ENCODE measurements around the gene SPTLC3.

Gene SPTLC3

GRCh38 chr20:13021205-13021970 is 12.6 kb downstream of the SPTLC3 start:
- H3K4me3 ChIP-seq (ENCODE audit: low read length), result no peak overlapping the region
- no peak for DNase-seq (ENCODE audit: low read depth)
- TF ChIP-seq CTCF (conservative IDR thresholded peaks at IDR 0.05; ENCODE audit: low read depth, low read length), result no peak

GRCh38 chr20:13022401-13023155 is 13.8 kb downstream of the SPTLC3 start:
- no peak overlapping the region for H3K4me3 ChIP-seq (ENCODE audit: low read length)
- TF ChIP-seq CTCF (conservative IDR thresholded peaks at IDR 0.05; ENCODE audit: low read depth, low read length), result no peak
- no peak for DNase-seq (ENCODE audit: low read depth)

GRCh38 chr20:13024596-13024995 is 15.8 kb downstream of the SPTLC3 start:
- no peak for TF ChIP-seq CTCF (conservative IDR thresholded peaks at IDR 0.05; ENCODE audit: low read depth, low read length)
- no peak overlapping the region for H3K4me3 ChIP-seq (ENCODE audit: low read length)
- no peak for DNase-seq (ENCODE audit: low read depth)

- no peak overlapping the region for H3K4me3 ChIP-seq (ENCODE audit: low read length)
- no peak for DNase-seq (ENCODE audit: low read depth)
- no peak for TF ChIP-seq CTCF (conservative IDR thresholded peaks at IDR 0.05; ENCODE audit: low read depth, low read length)
Observed at GRCh38 chr20:13025181-13025580, 16.4 kb downstream of the SPTLC3 start.

GRCh38 chr20:13028001-13028400 is 19.2 kb downstream of the SPTLC3 start:
- DNase-seq (ENCODE audit: low read depth), result no peak
- TF ChIP-seq CTCF (conservative IDR thresholded peaks at IDR 0.05; ENCODE audit: low read depth, low read length), result no peak
- H3K4me3 ChIP-seq (ENCODE audit: low read length), result no peak overlapping the region

- TF ChIP-seq CTCF (conservative IDR thresholded peaks at IDR 0.05; ENCODE audit: low read depth, low read length), result no peak
- no peak overlapping the region for H3K4me3 ChIP-seq (ENCODE audit: low read length)
Observed at GRCh38 chr20:13028673-13029072, 19.9 kb downstream of the SPTLC3 start.

More at GRCh38 chr20:13028673-13029072, 19.9 kb downstream of the SPTLC3 start:
- DNase-seq (ENCODE audit: low read depth), result no peak

Data from retinal pigment epithelial cell (primary cell).